Esophagus squamous epithelium (tissue), 4 donors: ENCODE data around the gene ATP6V0D1.

Experiments
- CTCF ChIP-seq, 6 experiments: fragments of 450-650 bp in 4 of 6; fragments of 200-600 bp in 2 of 6; sonication (generic) in 2 of 6; IDR thresholded peaks; one replicate each; pipeline ENCODE4 v1.5.1; 2016 to 2019; ENCODE audit warnings: antibody characterized with exemption in 6 of 6, mild to moderate bottlenecking in 4 of 6, moderate library complexity in 4 of 6
- POLR2A ChIP-seq, 4 donors: fragments of 450-650 bp; IDR thresholded peaks; one replicate each; pipeline ENCODE4 v1.6.1; 2017; ENCODE audit warnings: antibody characterized with exemption in 4 of 4, mild to moderate bottlenecking in 4 of 4, moderate library complexity in 3 of 4

- TF ChIP-seq CTCF (IDR thresholded peaks at IDR 0.05) (no peak), POLR2A (IDR thresholded peaks at IDR 0.05) (no peak)
Measured at GRCh38 chr16:67426950-67427349, 54.0 kb downstream of the ATP6V0D1 start.
